ENCODE results near the gene WSCD2. TPM values are rescaled to one million over a fixed set of nuclear protein-coding genes. Genes with fewer than 3 reads are reported as not detected.

Gene WSCD2
- total RNA-seq, 2 experiments from 2014 or later = not detected

GRCh38 chr12:108295641-108296040, 166.6 kb downstream of the WSCD2 start:
- intact Hi-C loops (cut with micrococcal nuclease; ENCODE audit: unreplicated experiment) = no loop called here
- H3K4me3 ChIP-seq (ENCODE audit: low read depth, low read length, poor library complexity, severe bottlenecking) = no peak overlapping the region
- ChIA-PET POLR2A (no interaction called here), CTCF (ENCODE audit: unreplicated experiment) (no interaction called here)
- no peaks in the 10 kb centered on the region for H3K9me2 ChIP-seq (ENCODE audit: insufficient read depth, low read length)
- no peaks in the 10 kb centered on the region for H3K4me1 ChIP-seq (ENCODE audit: insufficient read depth, low read length, poor library complexity, severe bottlenecking)
- H3K79me2 ChIP-seq (ENCODE audit: insufficient read depth, low read depth, low read length) = no peaks in the 10 kb centered on the region
- TF ChIP-seq CTCF (conservative IDR thresholded peaks at IDR 0.05; ENCODE audit: low read length) = no peak
- TF ChIP-seq EZH2phosphoT487 (IDR thresholded peaks at IDR 0.05; ENCODE audit: borderline replicate concordance, low read depth, low read length) = no peak
- no TSS peak for BruUV-seq (replicated peaks)
- no peaks in the 10 kb centered on the region for H3K36me3 ChIP-seq (ENCODE audit: insufficient read depth, low read length)
- no peak overlapping the region for H2AFZ ChIP-seq (ENCODE audit: low read length)
- H3K9me3 ChIP-seq (ENCODE audit: low read length) = no peaks in the 10 kb centered on the region
- no peak overlapping the region for H3K27ac ChIP-seq (ENCODE audit: low read depth, low read length, poor library complexity, severe bottlenecking)
- DNase-seq (ENCODE audit: low spot score) = no peak
- no peak overlapping the region for H3K4me2 ChIP-seq (ENCODE audit: low read length)
- no peaks in the 10 kb centered on the region for H4K20me1 ChIP-seq (ENCODE audit: insufficient read depth, low read length)

- H2AFZ ChIP-seq (ENCODE audit: low read length) = no peak overlapping the region
- DNase-seq (ENCODE audit: low spot score) = no peak
- ChIA-PET POLR2A (no interaction called here), CTCF (ENCODE audit: unreplicated experiment) (no interaction called here)
- no peaks in the 10 kb centered on the region for H3K9me3 ChIP-seq (ENCODE audit: low read length)
- no peaks in the 10 kb centered on the region for H3K4me1 ChIP-seq (ENCODE audit: insufficient read depth, low read length, poor library complexity, severe bottlenecking)
- H3K4me2 ChIP-seq (ENCODE audit: low read length) = no peak overlapping the region
- no peak overlapping the region for H3K4me3 ChIP-seq (ENCODE audit: low read depth, low read length, poor library complexity, severe bottlenecking)
- no peak overlapping the region for H3K27ac ChIP-seq (ENCODE audit: low read depth, low read length, poor library complexity, severe bottlenecking)
- H3K79me2 ChIP-seq (ENCODE audit: insufficient read depth, low read depth, low read length) = no peaks in the 10 kb centered on the region
- no TSS peak for BruUV-seq (replicated peaks)
- H3K36me3 ChIP-seq (ENCODE audit: insufficient read depth, low read length) = no peaks in the 10 kb centered on the region
- intact Hi-C loops (cut with micrococcal nuclease; ENCODE audit: unreplicated experiment) = no loop called here
- no peaks in the 10 kb centered on the region for H3K9me2 ChIP-seq (ENCODE audit: insufficient read depth, low read length)
- TF ChIP-seq EZH2phosphoT487 (IDR thresholded peaks at IDR 0.05; ENCODE audit: borderline replicate concordance, low read depth, low read length) = no peak
- TF ChIP-seq CTCF (conservative IDR thresholded peaks at IDR 0.05; ENCODE audit: low read length) = no peak
- H4K20me1 ChIP-seq (ENCODE audit: insufficient read depth, low read length) = no peaks in the 10 kb centered on the region
Measured at GRCh38 chr12:108296945-108297344, 167.9 kb downstream of the WSCD2 start.

- DNase-seq (ENCODE audit: low spot score) = no peak
- ChIA-PET CTCF (ENCODE audit: unreplicated experiment) (no interaction called here), POLR2A (interaction anchor here (0.6 kb wide), 1 partner anchor 1039 kb away, joined by 3 read pairs; no protein-coding TSS in a partner anchor)
- H4K20me1 ChIP-seq (ENCODE audit: insufficient read depth, low read length) = no peaks in the 10 kb centered on the region
- H3K4me1 ChIP-seq (ENCODE audit: insufficient read depth, low read length, poor library complexity, severe bottlenecking) = no peaks in the 10 kb centered on the region
- H3K4me3 ChIP-seq (ENCODE audit: low read depth, low read length, poor library complexity, severe bottlenecking) = no peak overlapping the region
- BruUV-seq (replicated peaks) = no TSS peak
- H3K4me2 ChIP-seq (ENCODE audit: low read length) = no peak overlapping the region
- TF ChIP-seq EZH2phosphoT487 (IDR thresholded peaks at IDR 0.05; ENCODE audit: borderline replicate concordance, low read depth, low read length) (no peak), CTCF (conservative IDR thresholded peaks at IDR 0.05; ENCODE audit: low read length) (no peak)
- no peaks in the 10 kb centered on the region for H3K79me2 ChIP-seq (ENCODE audit: insufficient read depth, low read depth, low read length)
- no peaks in the 10 kb centered on the region for H3K9me3 ChIP-seq (ENCODE audit: low read length)
- intact Hi-C loops (cut with micrococcal nuclease; ENCODE audit: unreplicated experiment) = no loop called here
- no peaks in the 10 kb centered on the region for H3K9me2 ChIP-seq (ENCODE audit: insufficient read depth, low read length)
- H3K36me3 ChIP-seq (ENCODE audit: insufficient read depth, low read length) = no peaks in the 10 kb centered on the region
- no peak overlapping the region for H2AFZ ChIP-seq (ENCODE audit: low read length)
- H3K27ac ChIP-seq (ENCODE audit: low read depth, low read length, poor library complexity, severe bottlenecking) = no peak overlapping the region
Measured at GRCh38 chr12:108297424-108297823, 168.3 kb downstream of the WSCD2 start.
